Fibroblast of mammary gland (primary cell): Measurements from ENCODE around the gene TMEM132C.
A peak's percentile ranks its signal among the peaks of the same experiment; 100 is the strongest.

Experiments
- DNase-seq: peaks from one replicate; pipeline ENCODE4 v3.0.0-alpha.2; 2010; ENCODE audit warnings: low read depth
- H3K4me3 ChIP-seq: 2 replicates; pipeline ENCODE4 v1.5.1; 2011; ENCODE audit warnings: low read depth, mild to moderate bottlenecking, low read length, moderate library complexity; ENCODE audit not compliant: control insufficient read depth
- CTCF ChIP-seq: conservative IDR thresholded peaks from 2 replicates; pipeline ENCODE4 v1.5.1; 2011; ENCODE audit warnings: low read depth, low read length, inconsistent platforms; ENCODE audit not compliant: control insufficient read depth, insufficient read depth

The TMEM132C gene

GRCh38 chr12:128606538-128606937 is 339.6 kb downstream of the TMEM132C start:
- DNase-seq = no peak
- no peak for TF ChIP-seq CTCF

GRCh38 chr12:128606970-128607369 is 340.0 kb downstream of the TMEM132C start:
- no peak for DNase-seq
- TF ChIP-seq CTCF = no peak
- H3K4me3 ChIP-seq = no peak overlapping the region

More at GRCh38 chr12:128606538-128606937, 339.6 kb downstream of the TMEM132C start:
- no peak overlapping the region for H3K4me3 ChIP-seq

- no peak overlapping the region for H3K4me3 ChIP-seq
- DNase-seq = no peak
- no peak for TF ChIP-seq CTCF
Observed at GRCh38 chr12:128607641-128608040, 340.7 kb downstream of the TMEM132C start.

- DNase-seq = no peak
- H3K4me3 ChIP-seq = no peak overlapping the region
- no peak for TF ChIP-seq CTCF
Observed at GRCh38 chr12:128609861-128610260, 342.9 kb downstream of the TMEM132C start.

- no peak overlapping the region for H3K4me3 ChIP-seq
- peak; percentile 16 for DNase-seq
- TF ChIP-seq CTCF = no peak
Observed at GRCh38 chr12:128611736-128612135, 344.8 kb downstream of the TMEM132C start.

GRCh38 chr12:128612150-128612850 is 345.3 kb downstream of the TMEM132C start:
- no peak for TF ChIP-seq CTCF
- DNase-seq = peak; percentile 10
- H3K4me3 ChIP-seq = no peak overlapping the region

- DNase-seq = no peak
- no peak overlapping the region for H3K4me3 ChIP-seq
- TF ChIP-seq CTCF = no peak
Observed at GRCh38 chr12:128613837-128614590, 347.0 kb downstream of the TMEM132C start.
